Measurements from ENCODE around the gene ASB11.
"Not testable (repeated sequence)": the region's sequence is repeated elsewhere in the genome, so short reads cannot be mapped to it uniquely, and the experiment has no call there.

Gene ASB11

DNA sequence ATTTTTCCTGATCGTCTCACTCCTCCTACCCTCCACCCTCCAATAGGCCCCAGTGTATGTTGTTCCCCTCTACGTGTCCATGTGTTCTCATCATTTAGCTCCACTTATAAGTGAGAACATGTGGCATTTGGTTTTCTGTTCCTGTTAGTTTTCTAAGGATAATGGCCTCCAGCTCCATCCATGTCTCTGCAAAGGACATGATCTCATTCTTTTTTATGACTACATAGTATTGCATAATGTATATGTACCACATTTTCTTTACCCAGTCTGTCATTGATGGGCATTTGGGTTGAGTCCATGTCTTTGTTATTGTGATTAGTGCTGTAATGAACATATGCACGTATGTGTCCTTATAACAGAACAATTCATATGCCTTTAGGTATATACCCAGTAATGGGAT is 9.5 kb downstream of the ASB11 start:
- DNase-seq (ENCODE audit: low read depth) = not testable (repeated sequence)

DNA sequence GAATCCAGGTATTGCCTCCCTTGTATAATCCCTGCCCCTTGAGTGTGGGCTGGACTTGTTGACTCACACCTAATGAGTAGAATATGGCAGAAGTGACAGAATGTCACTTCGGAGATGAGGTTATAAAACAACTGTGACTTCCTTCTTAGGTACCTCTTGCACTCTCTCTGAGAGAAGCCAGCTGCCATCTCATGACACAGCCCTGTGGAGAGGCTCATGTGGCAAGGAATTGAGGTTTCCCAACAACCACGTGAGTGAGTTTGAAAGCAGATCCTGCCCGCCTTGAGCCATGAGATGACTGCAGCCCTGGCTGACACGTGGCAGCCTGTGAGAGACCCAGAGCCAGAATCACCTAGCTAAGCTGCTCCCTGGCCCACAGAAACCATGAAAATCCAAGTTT is 13.5 kb downstream of the ASB11 start:
- DNase-seq (ENCODE audit: low read depth) = no peak

DNA sequence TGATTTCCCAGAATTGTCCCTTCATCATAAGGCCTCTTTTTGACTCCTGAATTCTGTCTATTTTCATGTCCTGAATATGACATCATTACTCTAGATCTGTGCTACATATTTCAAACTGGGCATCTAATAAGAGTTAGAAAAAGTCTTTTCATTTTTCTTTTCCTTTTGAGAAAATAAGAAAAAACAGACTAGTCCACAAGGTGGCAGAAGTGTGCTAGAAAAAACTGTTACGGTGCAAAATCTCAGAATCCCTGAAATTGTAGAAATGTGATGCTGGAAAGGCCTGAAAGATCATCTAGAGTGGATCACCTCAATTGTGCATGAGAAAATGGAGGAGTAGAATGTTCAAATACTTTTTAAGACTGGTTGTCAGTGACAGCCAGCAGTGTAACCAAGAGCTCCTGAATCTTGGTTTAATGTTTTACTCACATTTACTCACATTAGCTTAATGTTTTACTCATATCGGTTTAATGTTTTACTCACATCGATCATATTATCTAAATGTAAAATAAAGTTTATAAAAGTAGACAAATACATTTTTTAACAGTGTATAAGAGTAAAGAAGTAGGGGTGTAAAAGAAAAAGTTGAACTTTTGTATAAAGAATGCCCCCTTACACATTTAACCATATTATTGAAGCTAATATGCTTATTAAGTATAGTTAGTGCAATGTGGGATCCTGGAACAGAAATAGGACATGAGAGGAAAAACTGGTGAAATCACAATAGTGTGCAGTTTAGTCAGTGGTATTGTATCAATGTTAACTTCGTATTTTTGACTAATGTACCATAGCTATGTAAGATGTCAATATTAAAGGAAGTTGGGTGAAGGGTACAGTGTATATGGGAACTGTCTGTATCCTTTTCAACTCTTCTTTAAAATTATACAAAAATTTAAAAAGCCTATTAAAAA is 15.2 kb downstream of the ASB11 start:
- no peak for DNase-seq (ENCODE audit: low read depth)

DNA sequence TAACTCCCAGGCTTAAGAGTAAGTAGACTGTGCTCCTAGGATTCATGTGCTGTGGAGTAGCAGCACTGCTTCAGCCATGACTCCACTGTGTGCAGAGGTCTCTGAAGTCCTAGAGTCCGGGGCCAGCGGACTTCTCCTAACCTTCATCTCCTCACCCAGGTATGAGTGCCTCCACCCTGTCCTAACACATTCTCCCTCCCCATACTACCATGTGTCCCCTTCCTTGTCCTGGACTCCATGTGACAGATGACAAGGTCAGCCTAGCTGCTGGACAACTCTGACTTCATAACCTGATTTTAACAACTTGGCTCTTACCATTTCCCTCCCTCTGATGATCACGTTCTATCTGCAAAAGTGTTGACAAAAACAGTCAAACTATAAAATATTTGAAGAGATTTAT is 16.7 kb downstream of the ASB11 start:
- DNase-seq (ENCODE audit: low read depth) = no peak

DNA sequence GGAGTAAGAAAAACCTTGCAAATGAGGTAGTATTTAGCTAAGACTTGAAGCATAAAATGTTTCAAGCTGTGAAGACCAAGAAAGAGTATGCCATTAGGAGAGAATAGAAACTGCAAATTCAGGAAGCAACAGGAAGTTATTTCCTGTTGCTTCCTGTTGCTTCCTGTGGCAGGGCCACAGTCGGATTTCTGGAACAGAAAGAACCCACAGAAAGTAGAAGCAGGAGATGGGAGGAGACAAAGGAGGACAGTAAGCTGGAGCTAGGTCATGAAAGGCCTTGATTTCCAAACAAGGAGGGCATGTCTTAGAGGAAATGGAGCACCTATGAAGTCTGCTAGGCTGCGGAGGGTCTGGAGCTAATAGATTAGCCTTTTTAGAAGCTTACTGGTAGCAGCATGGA is 17.2 kb downstream of the ASB11 start:
- no peak for DNase-seq (ENCODE audit: low read depth)

DNA sequence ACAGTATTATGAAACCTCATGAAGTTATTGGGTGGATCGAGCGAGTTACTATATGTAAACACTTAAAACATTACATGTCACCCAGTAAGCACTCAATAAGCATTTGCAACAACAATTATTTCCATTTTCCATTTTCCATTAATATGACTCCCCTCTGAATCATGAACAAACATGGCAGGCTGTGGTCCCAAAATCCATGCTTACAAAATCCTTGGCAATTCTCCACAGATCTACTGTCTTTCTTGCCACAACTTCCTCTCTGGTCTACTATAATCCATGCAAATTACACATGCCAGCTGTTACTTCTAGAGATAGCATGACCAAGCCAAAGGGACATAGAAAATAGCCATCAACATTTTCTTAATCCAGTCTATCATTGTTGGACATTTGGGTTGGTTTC is 22.0 kb downstream of the ASB11 start:
- DNase-seq (ENCODE audit: low read depth) = no peak

DNA sequence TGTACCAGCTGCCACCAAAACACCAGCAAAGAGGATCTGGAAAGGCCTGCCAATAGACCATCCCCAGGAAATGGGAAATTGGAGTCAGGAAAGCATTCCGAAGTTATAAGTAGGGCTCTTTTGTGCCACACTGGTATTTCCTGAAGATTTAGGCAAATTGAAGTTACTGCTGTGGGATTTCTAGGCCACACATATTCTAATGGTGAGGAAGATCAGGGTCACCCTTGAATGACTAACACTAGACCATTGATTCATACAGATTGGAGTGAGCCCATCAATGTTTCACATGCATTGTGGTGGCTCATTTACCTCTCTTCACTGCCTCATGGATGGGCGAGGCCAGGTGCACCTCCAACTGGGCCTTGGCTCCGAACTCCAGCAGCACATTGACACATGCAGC is 22.6 kb downstream of the ASB11 start:
- DNase-seq (ENCODE audit: low read depth) = no peak

DNA sequence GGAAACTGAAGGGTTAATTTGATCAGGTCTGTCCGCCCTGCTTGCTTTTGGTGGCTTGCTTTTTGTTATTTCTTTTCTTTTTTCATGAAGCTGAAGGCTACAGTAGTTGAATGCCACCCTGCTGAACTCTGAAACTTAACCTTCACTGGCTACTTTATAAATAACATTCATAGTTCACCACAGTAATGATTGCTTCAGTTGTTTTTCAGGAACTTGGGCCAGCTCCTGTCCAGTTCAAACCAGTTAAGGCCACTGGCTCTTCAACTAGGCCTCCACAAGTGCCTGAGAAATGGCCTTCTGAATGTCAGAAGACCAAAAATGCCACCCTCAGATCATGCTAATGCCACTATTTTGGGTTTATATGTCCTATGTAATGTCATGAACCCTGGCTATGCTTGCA is 37.8 kb downstream of the ASB11 start:
- no peak for DNase-seq (ENCODE audit: low read depth)

DNA sequence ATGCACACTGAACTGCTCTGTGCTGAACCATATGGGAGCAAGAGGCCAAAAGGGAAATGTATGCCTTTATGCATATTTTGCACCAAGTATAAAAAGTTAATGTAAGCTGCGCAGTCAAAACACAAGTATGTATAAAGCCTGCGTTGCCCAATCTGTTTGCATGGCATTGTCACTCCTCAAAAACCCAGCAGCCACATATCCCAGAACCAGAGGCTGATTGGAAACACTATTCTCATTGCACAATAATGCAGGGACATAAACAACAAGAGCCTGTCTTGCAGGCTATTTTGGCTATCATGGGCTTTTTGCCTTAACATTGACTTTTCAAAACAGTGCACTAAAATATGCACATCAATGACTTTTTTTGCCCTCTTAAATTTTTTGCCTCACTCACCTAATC is 40.5 kb downstream of the ASB11 start:
- DNase-seq (ENCODE audit: low read depth) = no peak

DNA sequence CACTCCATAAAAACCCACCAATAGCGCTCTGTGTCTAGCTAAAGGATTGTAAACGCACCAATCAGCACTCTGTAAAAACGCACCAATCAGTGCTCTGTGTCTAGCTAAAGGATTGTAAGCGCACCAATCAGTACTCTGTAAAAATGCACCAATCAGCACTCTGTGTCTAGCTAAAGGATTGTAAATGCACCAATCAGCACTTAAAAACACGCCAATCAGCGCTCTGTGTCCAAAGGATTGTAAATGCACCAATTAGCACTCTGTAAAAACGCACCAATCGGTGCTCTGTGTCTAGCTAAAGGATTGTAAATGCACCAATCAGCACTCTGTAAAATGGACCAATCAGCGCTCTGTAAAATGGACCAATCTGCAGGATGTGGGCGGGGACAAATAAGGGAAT is 42.2 kb downstream of the ASB11 start:
- not testable (repeated sequence) for DNase-seq (ENCODE audit: low read depth)

DNA sequence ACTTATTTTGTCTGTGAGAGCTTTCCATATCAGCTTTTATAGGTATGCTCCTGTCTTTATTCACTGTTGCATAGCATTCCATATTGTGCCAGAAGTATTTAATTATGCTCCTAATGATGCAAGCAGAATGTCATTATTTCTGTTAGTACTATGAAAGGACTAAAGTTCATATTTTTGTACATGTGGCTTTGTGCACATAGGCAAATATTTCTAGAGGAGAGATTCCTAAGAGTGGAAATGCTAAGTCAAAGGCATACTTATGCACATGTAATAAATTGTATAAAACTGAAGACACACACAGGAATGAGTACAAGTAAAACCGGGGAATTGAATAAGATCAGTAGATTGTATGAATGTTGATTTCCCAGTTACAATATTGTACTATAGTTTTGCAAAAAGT is 43.7 kb downstream of the ASB11 start:
- DNase-seq (ENCODE audit: low read depth) = no peak

DNA sequence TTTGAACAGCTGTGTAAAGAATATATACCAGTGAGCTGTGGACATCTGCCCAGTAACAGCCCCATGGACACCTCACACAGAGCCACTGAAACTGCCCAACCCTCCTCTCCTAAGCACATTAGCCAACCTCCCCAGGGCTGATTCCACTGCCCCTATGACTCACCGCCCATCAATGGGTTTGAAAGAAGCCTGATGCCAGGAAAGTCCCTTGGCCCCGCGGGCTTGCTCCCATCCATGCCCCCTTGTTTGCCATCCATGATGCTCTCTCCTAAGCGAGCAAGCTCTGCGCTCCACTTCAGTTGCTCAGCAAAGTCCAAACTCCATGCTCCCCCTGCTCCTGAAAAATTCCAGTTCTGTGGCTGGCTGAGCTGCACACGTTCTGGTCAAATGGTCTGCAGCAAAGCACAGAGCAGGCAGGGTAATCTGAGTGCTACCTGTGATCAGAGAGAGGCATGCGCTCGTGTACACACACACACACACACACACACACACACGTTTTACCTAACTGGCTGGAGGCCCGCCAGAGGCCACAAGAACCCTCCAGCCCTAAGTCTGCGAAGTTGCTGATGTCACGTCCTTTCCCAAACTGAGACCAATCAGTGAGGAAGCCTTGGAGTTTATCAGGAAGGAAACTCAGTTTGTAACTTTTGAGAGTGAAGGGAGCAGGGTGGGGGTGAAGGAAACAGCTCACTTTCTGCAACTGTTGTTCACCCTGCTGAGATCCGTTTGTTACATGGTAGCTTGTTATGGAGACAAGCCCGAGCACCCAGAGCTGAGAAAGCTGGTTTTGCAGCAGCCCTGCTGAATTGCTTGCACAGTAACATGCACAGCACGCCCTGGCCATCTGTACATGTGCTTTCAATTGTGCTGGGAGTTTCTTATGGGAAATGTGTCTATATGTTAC is 45.6 kb downstream of the ASB11 start, which contains the start of gene ASB9:
Gene ASB9, minus strand, starts transcription at position 466 of the 904 bp plus-strand sequence. Its CDS starts 209 bp downstream, at position 257.
- no peak for DNase-seq (ENCODE audit: low read depth)

DNA sequence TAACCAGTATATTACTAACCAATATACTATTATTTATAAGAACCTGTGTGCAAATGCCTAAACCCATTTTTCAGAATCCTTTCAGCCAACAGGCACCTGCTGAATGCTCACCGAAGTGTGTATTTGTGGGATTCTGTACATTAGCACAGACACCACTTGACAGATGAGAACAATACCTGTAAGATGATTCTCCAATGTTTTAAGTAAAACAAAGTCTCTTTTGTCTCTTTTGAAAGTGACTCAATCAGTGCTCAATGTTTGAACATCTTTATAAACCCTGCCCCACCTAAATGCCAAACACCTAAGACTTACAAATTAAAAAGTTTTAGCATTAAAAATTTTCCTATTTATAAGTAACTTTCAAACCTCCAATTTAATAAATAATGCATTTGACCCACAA is 46.3 kb downstream of the ASB11 start:
- DNase-seq (ENCODE audit: low read depth) = no peak

DNA sequence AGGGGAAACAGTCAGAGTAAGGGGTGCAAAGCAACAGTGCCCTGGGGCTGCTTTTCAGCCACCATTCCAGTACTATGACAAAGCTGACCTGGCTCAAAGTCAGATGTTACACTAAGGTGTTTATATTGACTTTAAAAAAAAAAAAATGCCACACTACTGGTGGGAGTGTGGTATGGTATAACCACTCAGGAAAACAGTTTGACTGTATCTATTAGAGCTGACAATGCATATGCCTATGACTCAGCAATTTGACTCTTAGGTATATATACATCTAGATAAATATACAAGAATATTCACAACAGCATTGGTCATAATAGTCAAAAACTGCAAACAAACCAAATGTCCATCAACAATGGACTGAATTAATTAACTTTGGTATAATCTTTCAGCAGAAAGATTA is 60.6 kb downstream of the ASB11 start:
- no peak for DNase-seq (ENCODE audit: low read depth)

DNA sequence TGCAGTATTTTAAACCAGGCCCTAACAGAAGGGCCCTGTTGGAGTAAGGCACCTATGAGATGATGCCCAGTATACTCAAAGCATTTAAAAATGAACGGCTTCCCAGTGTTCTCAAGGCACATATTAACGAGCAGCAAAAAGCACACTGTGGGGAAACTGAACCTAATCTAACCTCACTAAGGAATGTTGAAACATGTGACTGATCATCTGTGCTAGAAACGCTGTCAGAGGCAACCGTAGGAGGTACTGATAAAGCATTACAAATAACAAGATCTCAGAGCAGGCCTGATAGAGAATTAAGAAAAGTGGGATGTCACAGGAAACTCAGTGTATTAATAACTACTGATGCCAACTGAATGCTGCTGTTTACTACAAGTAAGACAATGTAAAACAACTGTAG is 69.5 kb downstream of the ASB11 start:
- DNase-seq (ENCODE audit: low read depth) = no peak

DNA sequence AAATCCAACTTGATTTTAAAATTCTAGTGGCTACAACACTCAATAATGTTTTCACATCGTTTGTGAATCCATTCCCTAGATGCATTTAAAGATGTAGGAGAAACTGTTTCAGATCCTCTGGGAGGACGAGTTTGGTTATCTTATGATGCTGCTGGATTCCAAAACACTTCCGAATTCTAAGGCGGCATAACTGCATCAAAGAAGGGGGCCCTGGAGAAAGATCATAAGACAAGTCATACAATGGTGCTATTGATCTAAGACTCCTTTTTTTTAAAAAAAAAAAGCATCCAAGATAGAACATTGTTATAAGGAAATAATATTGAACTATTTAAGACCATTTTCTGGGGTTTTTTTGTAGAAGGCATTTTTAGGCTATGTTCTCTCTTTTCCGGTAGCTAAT is 71.0 kb downstream of the ASB11 start:
- DNase-seq (ENCODE audit: low read depth) = no peak

DNA sequence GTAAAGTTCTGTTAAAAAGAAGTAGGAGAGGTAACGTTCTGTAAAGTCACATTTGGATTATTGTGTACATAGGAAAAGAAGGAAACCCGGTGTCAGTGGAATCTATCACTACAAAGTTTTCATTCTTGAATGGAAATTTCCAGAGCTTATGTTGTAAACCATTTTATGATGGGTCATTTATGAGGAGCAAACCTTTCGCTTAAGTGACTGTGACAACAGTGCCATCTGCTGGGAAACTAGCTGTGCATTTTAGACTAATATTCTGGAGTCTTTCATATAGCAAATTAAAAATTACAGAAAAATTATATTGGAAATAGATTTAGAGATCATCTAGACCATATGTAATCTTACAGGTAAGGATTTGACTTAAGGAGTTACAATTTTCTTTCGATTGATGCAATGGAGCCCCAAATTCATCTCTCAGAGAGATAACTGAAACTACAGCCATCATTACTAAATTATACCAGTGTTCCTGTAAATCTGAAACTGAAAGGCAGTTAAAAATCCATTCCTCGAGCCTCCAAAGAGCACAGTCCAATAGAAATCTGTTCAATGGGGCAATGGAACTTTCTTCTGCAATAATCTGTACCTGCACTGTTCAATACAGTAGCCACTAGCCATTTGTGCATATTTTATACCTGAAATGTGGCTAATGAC is 72.4 kb downstream of the ASB11 start:
- DNase-seq (ENCODE audit: low read depth) = no peak

DNA sequence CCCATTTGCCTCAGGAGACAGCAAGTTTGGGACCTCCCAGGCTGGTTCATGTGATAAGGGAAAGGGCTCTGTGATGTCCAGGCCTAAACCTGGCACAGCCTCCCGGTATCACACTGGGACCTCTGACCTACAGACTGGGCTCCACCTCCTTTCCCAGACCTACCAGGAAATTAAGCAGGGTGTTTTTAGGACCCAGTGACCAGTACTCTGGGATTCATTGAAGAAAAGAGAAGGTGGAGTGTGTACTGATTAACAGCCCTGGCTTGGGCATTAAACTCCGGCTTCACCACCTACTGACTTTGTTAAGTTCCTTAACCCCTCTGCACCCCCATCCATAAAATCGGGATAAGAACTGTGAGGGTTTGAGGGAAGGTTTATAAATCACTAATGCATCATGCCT is 74.1 kb downstream of the ASB11 start:
- no peak for DNase-seq (ENCODE audit: low read depth)

DNA sequence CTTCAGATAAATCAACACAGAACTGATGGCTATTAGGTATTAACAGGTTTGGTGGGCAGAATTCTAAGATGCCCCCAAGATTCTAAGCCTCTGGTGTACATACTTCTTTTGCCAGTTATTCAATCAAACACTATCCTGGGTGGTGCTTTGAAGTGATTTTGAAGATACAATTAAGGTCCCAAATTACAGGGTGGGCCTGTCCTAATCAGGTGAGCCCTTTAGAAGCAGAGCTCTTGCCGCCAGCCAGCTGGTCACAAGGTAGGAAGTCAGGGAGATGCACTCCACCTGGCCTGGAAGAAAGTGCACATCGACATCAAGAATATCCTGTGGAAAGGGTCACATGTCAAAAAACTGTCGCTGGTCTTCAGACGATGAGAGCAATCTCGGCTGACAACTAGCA is 75.0 kb downstream of the ASB11 start:
- DNase-seq (ENCODE audit: low read depth) = no peak

DNA sequence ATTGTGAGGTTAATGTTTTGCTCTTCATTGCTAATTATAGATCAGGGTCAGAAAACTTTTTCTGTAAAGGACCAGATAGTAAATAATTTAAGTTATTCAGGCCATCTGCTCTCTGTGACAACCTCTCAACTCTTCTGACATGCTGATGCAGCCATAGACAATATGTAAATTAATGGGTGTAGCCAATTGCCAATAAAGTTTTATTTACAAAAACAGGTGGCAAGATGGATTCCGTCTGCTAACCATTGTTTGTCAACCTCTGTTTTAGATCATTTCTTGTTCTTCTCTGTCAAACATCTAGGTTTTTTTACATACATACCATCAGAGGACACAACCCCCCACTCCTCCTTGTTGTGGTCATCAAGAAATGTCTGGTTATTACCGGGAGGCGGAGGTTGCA is 79.3 kb downstream of the ASB11 start:
- DNase-seq (ENCODE audit: low read depth) = no peak

DNA sequence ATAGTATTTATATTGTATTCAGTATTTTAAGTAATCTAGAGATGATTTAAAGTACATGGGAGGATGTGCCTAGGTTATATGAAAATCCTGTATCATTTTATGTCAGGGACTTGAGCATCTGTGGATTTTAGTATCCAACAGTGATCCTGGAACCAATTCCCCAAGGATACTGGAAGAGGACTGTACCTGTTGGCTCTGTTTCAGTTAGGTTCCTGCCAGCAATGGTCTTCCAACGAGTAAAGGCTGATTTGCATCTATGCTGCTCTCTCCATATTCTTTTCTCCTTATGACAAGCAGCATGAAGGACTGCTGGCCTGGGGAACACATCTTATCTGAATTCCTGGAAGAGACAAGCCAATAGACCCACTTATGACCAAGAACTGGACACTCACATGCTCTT is 80.4 kb downstream of the ASB11 start:
- no peak for DNase-seq (ENCODE audit: low read depth)

DNA sequence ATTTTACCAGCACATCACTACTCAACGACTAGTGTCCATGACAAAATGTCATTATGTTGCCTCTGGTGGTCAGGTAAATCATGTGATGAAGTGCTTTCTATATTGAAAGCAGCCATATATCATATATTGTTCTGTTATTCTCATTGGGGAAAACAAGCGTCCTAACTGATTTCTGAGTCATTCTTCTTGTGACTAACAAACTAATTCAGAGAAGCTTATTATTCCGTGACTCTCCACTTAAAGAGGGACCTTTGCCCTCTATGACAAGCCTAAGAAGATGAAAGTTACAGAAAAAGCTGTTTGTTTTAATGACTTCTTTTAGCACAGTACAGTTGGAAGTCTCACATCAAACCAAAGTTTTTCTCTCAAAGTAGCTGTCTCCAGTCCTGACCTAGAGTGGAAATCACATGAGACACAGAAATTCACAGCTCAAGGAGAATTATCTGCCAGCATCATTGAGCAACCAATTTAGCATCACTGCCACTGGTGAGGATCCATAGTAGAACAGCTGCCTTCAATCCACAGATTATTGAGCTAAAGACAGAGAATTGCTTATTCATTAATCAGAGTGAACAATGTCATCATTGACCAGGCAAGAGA is 81.9 kb downstream of the ASB11 start:
- DNase-seq (ENCODE audit: low read depth) = no peak
